Measurements from ENCODE around the gene ALPL.
"Not testable (repeated sequence)": the region's sequence is repeated elsewhere in the genome, so short reads cannot be mapped to it uniquely, and the experiment has no call there.

ALPL gene

DNA sequence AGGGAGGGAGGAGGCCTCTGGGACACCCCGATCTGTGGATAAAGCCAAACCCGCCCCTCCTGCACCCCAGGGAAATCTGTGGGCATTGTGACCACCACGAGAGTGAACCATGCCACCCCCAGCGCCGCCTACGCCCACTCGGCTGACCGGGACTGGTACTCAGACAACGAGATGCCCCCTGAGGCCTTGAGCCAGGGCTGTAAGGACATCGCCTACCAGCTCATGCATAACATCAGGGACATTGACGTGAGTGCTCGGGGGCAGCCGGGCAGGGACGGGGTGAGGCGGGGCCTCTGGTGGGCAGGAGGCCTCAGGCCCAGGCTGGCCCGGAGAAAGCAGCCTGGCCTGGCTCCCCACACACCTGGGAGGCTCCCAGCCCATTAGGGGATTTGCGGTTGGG lies 54.7 kb downstream of the ALPL start:
- no peak for DNase-seq

DNA sequence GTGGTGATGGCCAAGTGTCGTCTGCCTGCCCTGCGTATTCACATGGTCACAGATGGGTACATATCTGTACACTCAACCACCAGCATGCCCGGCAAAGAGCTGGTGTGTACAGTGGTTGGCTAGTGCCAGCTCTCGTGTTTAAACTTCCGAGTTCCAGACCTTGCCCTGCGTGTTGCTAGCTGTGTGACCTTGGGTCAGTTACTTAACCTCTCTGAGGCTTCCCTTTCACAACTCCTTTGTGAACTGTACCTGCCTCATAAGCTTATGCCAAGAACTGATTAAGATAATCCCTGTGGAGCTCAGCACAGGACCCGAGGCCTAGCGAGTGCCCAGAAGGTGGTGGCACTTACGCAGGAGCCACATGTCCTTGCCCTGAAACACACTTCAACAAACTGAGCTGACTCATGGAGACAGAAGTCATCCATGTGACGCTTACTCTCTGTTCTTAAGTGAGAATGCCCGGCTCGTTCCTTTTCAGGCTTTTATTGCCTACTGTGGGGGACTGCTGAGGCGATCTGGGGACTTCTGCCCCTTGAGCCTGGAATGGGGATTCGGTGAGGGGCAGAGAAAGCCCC lies 55.4 kb downstream of the ALPL start:
- no peak for DNase-seq

DNA sequence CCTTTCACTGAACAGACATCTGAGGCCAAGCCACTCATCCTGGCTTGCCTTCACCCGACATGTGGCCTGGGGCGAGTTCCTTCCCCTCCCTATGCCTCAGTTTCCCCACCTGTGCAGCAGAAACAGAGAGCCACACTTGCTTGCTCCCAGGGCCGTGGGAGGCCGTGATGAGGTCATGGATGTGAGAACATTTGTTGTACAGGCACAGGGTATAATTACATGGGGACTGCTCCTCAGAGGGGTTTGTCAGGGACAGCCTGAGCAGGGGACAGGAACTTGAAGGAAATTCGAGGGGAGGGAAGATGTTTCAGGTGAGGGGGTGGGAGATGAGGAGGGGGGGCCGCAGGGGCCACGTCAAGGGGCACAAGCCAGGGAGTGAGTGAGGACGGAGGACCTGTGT lies 56.1 kb downstream of the ALPL start:
- no peak for DNase-seq

DNA sequence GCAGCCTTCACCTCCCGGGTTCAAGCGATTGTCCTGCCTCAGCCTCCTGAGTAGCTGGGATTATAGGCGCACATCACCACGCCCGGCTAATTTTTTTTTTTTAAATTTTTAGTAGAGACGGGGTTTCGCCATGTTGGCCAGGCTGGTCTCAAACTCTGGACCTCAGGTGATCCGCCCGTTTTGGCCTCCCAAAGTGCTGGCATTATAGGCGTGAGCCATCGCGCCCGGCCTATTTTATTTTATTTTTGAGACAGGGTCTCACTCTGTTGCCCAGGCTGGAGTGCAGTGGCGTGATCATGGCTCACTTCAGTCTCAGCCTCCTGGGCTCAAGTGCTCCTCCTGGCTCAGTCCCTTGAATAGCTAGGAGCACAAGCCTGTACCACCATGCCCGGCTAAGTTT lies 57.1 kb downstream of the ALPL start:
- DNase-seq, result not testable (repeated sequence)

DNA sequence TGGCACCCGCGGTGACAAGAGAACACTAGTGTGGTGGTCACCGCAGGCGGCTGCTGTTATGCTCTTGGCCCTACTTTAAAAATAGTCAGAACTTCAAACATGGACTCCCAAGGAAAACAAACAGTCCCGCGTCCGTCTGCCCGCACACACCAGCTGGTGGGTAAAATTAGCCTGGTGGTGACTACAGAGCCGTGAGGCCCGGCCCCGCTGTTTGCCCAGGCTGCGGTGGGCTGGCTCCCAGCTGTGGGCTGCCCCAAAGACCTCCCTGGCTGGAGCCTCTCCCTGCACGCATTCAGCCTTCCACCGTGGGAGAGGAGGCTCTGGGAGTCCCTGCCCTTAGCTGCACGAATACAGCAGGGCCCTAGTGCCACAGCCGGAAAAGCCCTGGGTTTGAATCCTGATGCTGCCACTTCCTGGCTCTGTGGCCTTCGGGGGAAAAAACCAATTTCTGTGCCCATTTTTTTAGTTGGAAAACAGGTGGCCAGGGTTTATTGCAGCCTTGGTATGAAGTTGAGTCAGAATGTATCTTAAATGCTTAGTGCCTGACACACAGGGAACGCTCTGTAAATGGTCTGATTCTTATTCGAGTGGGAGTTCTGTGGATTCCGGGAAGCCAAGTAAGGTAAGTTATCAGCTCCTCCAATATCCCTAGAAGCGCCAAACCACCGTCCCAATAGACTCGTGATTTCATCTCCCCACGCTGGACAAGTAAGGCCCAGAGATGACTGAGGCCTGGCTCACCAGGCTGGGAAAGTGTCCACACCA lies 58.2 kb downstream of the ALPL start:
- no peak for DNase-seq

DNA sequence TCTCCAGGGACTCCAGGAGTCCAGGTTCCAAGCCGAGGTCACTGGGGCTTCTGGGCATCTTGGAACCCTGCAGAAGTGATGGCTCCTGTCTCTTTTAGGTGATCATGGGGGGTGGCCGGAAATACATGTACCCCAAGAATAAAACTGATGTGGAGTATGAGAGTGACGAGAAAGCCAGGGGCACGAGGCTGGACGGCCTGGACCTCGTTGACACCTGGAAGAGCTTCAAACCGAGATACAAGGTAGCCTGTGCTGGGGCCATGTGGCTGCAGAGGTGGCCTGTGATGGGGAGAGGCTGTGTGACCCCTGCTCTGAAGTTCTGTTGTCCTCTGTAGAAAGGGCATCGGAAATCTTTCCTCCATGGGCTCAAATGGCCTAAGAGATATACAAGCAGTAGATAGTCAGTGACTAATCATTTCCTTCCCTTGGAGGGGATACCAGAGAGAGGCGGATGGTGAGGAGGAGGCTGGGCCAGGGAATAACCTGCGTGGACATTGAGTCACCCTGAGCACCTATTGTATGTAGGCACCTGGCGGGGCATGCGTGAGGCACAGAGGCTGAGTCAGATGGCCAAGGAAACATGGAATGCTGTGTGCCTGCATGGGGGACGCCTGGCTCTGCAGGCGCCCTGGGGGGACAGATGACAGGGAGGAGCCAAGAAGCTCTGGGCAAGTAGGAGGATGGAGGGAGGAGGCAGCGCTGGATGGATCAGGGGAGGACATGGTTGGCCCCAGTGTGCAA lies 59.0 kb downstream of the ALPL start:
- no peak for DNase-seq

DNA sequence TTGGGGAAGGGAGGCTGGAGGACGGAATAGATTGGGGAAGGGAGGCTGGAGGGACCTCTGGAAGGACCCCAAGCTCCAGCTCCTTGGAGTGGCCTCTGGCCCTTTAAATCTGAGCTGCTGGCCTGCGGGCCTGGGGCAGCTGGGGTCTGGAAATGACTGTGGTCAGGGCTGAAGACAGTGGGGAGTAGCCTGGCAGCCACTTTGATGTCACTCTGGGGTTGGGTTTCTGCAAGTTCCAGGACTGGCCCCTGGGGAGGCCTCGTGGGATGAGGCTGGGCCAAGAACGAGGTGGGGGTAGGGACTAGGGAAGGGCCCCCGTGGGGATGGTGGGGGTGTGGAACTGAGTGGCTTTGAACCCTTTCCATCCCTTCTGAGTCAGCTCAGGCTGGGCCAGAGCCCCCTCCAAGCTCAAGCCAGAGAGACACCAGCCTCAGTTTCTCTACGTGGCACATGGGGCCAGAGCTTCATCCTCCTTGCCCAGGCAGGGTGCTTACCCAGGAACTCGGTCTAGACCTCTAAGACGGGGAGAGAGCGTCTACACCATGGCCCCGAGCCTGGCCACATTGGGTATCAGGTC lies 59.7 kb downstream of the ALPL start:
- no peak for DNase-seq

DNA sequence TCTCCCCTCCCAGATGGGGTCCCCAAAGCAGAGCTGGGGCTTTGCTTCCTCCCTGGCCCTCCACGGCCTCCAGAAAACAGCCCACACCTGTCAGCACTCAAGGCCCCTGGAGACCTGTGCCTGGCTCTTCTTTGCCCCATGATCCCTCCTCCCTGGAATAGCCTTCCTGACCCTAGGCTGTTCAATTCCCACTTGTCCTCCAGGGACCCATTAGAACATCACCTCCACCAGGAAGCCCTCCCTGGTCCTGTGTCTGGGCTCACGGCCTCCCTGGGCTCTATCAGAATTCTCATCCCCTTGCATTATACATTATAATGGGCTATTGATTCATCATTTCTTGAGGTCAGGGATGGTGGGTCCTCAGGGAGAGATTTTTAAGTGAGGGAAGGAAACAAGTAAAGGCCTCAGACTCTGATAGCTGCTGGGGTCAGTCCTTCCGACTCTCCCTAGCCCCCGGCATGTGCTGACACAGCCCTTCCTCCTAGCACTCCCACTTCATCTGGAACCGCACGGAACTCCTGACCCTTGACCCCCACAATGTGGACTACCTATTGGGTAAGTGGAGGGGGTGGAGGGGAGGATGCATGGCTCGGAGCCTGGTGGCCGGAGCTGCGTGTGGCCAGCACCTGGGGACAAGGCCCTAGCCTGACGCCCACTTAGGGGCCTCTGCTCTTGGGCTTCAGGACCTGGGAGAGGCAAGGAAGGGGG lies 60.8 kb downstream of the ALPL start:
- no peak for DNase-seq

DNA sequence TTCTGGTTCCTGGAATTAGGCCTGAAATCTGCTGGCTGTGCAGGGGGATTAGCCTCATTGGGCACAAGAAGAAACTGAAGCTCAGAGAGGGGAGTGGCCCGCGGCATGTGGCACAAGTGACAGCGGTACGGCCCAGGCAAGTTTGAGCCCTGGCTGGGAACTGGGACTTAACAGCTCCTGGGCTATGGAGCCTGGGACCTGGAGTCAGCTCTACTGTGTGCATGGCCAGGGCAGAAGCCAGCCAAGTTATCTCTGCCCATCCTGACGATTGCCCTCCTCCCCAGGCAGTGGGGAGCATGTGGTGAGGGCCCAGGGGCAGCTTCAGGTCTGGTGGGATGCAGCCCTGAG lies 61.3 kb downstream of the ALPL start:
- DNase-seq, result no peak

DNA sequence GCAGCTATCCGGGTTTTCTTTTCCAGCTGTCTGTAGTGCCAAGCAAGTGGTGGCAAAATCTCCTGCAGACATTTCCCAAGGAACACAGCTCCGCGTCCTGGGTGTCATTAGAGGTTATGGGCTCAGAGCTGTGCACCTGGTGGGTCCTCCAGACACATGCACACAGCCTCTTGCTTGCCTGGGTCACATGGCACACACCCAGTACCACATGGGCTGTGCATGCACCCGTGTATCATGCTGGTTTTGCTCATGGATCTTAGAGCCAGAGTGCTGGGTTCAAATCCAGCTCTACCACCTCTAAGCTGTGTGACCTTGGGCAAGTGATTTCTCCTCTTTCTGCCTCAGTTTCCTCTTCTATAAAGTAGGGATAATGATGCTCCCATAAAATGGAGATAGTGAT lies 61.7 kb downstream of the ALPL start:
- no peak for DNase-seq

DNA sequence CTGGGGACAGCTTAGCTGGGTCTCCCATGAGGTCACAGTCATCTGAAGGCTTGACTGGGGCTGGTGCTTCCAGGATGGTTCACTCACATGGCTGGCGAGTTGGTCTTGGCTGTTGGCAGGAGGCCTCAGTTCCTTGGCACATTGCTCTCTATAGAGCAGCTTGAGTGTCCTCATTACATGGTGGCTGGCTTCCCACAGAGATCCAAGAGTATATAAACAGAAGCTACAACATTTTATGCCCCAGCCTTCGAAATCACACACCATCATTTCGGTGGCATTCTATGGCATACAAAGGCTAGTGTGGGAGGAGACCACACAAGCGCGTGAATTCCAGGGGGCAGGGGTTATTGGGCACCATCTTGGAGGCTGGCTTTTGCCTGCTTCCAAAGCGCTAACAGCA lies 63.0 kb downstream of the ALPL start:
- no peak for DNase-seq

DNA sequence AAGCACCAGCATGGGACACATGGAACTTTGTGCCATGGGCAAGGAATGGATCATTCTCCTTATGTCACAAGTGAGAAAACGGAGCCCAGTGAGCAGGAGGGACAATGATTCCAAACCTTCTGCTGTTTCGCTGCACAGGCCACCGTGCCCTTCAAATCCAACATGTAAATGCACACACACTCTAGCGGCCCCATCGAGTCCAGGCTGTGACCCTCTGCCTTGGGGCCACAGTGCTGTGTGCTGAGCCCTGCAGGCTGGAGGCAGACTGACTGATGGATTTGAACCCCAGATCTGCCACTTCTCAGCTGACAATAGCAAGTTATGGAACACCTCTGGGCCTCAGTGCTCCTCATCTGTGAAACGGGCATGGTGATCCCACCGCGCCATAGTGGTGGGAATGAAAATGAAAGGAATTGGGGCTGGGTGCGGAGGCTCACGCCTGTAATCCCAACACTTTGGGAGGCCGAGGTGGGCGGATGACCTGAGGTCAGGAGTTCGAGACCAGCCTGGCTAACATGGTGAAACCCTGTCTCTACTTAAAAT lies 63.6 kb downstream of the ALPL start:
- DNase-seq, result no peak

DNA sequence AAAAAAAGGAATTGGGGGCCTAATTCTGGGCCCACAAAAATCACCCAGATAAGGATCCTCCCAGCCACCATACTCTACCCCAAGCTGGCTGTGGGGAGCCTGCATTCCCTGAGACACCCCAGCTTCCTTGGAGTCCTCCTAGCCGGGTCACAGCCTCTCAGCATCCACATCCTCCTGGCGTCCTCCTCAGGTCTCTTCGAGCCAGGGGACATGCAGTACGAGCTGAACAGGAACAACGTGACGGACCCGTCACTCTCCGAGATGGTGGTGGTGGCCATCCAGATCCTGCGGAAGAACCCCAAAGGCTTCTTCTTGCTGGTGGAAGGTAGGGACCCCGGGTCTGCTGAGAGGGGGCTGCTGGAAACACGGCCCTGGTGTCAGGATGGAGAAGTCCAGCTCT lies 64.3 kb downstream of the ALPL start:
- DNase-seq, result no peak

DNA sequence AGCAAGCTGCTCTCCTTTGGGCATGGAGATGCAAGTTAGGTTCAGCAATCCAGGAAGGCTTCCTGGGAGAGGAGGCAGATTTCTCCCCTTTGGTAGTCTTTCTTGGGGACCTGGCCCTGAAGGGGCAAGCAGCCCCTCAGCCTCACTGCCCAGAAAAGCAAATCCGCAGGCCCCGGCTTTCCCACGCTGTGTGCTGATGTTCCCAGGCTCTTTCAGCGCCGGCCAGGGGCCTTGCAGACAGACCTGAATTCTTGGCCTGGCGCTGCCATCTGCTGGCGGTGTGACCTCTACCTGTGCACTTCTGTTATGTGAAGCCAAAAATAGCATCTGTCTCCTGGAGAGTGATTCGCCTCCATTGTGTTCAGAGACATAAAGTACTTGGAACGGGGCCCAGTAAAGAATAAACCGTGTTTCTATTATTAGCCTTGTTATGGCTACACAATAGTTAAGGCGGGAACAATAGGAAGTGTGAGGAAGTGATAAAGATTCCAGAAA lies 64.8 kb downstream of the ALPL start:
- DNase-seq, result peak in 1 of 2 donors; percentile 4

DNA sequence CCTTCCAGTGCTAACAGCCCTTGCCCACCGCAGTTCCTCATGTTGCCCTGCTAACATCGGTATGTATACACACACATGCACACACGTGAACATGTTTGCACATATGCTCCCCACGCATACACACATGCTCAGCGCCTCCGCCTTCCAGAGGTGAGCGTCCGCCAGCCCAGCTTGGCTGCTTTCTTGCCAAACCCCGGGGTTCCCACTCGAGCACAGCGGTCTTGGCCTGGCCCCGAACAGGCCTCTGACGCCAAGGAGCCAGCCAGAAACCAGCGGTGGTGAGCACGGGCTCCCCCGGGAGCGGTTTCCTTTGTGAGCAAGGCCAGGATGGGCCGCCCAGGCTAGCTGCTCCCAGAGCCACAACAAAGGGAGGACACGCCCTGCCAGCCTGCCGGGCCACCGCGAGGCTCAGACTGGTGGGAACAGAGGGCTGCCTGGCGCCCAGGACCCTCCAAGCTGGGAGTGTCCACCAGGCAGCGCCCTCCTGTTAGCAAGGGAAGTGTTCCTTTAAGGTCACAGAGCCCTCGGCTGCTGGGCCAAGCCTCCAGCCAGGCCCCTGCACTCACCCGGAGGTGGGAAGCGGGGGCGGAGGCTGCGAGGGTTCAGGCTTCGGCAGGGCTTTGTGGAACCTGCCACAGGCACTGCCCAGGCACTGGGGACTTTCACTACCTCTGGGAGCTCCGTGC lies 65.4 kb downstream of the ALPL start:
- DNase-seq, result no peak

DNA sequence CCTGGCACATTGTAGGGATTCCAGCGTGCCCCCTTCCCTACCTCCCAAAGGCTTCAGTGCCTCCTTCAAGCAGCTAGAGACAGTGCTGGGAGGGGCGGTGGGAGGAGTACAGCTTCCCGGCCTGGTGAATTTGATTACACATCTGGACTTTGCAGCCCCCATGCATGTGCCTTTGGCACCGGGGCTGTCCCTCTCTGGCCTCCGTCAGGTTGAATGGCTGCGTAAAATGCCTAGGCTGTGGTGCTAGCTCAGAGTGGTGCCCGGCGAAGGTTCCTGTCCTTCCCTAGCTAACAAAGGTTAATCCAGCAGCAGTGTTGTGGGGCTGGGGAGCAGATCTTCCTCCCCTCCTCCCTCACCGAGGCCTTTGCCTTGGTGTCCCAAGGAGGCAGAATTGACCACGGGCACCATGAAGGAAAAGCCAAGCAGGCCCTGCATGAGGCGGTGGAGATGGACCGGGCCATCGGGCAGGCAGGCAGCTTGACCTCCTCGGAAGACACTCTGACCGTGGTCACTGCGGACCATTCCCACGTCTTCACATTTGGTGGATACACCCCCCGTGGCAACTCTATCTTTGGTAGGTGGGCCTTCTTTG lies 66.2 kb downstream of the ALPL start:
- no peak for DNase-seq

DNA sequence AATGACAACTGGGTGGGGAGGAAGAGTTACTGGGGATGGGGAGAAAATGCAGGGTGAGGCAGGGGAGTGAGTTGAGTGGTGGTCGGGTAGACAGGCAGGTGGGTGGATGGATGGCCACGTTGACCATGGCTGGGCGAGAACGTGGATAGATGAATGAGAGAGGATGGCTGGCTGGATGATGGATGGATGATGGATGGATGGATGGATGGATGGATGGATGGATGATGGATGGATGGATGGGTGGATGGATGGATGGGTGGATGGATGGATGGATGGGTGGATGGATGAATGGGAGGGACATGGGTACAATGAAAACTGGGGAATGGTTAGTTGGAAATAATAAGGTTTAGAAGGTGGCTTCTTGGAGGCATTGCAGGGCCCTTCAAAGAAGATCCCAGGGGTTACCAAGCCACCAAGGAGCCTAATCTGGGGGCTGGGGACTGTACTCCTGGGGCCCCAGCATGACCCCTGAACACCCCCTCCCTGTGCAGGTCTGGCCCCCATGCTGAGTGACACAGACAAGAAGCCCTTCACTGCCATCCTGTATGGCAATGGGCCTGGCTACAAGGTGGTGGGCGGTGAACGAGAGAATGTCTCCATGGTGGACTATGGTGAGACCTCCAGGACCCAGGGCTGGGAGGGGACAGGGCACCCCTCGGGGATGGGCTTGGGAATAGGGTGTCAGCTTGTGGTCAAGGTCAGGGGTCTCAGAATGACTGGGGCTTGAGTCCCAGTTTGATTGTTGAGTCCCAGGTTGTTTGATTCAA lies 67.0 kb downstream of the ALPL start:
- no peak for DNase-seq

DNA sequence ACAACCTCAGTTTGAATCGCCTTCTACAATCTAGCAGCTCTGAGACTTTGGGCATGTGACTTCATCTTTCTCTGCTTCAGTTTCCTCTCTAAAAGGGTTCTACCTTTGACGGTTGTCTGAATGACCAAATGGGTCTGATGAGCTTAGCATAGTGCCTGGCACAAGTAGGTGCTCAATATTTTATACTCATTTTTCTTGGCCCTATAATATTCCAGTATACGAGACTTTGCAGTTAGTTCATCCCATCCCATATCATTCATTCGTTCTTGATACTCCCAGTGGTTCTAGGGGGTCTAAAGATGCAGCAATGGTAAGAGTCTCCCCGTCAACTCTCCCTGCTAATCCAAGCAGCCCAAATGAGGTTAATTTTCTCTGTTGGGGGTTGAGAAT lies 67.6 kb downstream of the ALPL start:
- DNase-seq, result no peak

DNA sequence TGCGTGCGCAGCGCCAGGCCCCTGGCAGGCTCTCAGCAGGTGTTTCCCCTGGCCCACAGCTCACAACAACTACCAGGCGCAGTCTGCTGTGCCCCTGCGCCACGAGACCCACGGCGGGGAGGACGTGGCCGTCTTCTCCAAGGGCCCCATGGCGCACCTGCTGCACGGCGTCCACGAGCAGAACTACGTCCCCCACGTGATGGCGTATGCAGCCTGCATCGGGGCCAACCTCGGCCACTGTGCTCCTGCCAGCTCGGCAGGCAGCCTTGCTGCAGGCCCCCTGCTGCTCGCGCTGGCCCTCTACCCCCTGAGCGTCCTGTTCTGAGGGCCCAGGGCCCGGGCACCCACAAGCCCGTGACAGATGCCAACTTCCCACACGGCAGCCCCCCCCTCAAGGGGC lies 68.1 kb downstream of the ALPL start:
- DNase-seq, result no peak

DNA sequence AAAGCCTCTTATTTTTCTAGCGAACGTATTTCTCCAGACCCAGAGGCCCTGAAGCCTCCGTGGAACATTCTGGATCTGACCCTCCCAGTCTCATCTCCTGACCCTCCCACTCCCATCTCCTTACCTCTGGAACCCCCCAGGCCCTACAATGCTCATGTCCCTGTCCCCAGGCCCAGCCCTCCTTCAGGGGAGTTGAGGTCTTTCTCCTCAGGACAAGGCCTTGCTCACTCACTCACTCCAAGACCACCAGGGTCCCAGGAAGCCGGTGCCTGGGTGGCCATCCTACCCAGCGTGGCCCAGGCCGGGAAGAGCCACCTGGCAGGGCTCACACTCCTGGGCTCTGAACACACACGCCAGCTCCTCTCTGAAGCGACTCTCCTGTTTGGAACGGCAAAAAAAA lies 68.7 kb downstream of the ALPL start:
- DNase-seq, result no peak

DNA sequence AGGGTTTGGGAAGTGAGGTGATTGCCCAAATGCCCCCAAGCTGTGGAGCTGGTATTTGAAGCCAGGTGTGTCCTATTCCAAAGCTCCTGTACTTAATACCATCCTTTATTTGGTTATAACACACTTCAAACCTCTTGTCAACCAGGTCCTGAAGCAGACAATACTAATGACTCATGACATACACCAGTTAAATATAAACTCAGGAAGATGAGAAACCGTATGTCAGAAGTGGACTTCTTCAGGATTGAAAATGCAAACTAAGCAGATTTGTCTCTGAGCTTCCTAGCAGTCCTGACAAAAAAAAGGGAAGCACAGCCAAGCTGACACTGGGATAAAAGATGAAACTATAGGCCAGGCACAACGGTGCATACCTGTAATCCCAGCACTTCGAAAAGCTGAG lies 70.6 kb downstream of the ALPL start:
- no peak for DNase-seq

All from stimulated activated CD4-positive, alpha-beta T cell treated with anti-CD3 and anti-CD28 coated beads, Interleukin-2, amount 100 ng/mL, for 48 hours (primary cell).